Measurements from ENCODE around the gene ZNF74.
"Not testable (repeated sequence)": the region's sequence is repeated elsewhere in the genome, so short reads cannot be mapped to it uniquely, and the experiment has no call there.

- not testable (repeated sequence) for TF ChIP-seq CTCF, POLR2A (IDR thresholded peaks at IDR 0.05)
Observed at GRCh38 chr22:20372406-20372854, 21.5 kb upstream of the ZNF74 start.
